Adrenal gland (tissue), 5 donors: ENCODE data around the gene SEC14L5.

ENCODE experiments used
- CTCF ChIP-seq, 6 experiments: fragments of 450-650 bp in 4 of 6; fragments of 200-600 bp in 2 of 6; sonication (generic) in 1 of 6; IDR thresholded peaks; 1 replicate in 5 of 6; 2 replicates in 1 of 6; pipeline versions ENCODE4 v1.5.1 to v1.8.0; 2016 to 2021; ENCODE audit warnings: antibody characterized with exemption in 6 of 6, mild to moderate bottlenecking in 2 of 6, moderate library complexity in 1 of 6
- POLR2A ChIP-seq, 2 donors: fragments of 450-650 bp; IDR thresholded peaks; one replicate each; pipeline ENCODE4 v1.6.1; 2017; ENCODE audit warnings: antibody characterized with exemption in 2 of 2, mild to moderate bottlenecking in 2 of 2, moderate library complexity in 1 of 2
- donor health status: DM: no; HTN: no; CAD: no.

- no peak for TF ChIP-seq CTCF (IDR thresholded peaks at IDR 0.05)
- no peak for TF ChIP-seq POLR2A (IDR thresholded peaks at IDR 0.05)
These were observed 45.7 kb downstream of the SEC14L5 start for GRCh38 chr16:5003828-5004227.
